HG03378 (cell line): ENCODE results near the gene ABHD12B.
"Not testable (repeated sequence)": the region's sequence is repeated elsewhere in the genome, so short reads cannot be mapped to it uniquely, and the experiment has no call there.

Experiments used
- ATAC-seq: cut with Tn5 transposase; IDR thresholded peaks from one replicate; pipeline ENCODE4 v1.9.1; 2021; ENCODE audit warnings: mild to moderate bottlenecking, moderate library complexity; ENCODE audit not compliant: unreplicated experiment

The ABHD12B gene

DNA sequence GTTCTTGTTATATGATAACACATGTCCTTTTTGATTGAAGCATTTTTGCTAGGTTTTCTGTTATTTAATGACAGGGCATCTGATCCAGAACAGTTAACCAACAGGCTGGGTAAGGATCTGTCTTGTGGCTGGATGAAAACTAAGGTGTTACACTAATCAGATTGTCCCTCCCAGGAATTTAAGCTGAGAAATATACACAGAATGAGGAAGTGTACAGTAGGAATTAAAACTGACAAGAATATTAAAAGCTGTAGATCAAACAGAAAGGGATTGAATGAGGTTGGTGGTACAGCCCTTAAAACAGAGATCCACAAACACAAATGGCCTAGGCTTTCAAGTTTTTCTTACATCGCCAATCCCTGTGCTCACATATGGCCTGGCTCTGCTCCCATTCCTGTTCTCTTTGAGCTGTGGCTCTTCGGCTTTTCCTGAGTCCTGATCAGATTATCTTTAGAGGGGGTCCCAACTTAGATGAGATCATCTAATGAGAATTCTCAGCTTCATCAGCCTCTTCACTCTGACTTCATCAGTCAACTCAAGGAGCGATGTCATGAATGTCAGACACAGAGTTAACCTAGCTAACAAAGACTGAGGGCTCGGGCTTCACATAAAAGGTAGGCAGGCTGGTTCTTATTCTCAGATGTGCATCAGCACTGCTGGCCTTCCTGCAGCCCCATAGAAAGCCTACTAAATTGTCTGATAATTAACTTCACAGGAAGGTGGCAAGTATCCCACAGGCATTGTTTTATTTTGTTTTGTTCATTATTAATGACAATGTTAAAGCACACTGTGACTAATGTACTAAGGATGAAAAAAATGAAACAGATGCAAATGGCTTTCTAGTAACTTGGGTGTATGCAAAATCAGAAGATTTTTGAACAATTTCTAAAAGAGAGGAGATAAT, 61.0 kb downstream of the ABHD12B start:
- ATAC-seq = no peak

DNA sequence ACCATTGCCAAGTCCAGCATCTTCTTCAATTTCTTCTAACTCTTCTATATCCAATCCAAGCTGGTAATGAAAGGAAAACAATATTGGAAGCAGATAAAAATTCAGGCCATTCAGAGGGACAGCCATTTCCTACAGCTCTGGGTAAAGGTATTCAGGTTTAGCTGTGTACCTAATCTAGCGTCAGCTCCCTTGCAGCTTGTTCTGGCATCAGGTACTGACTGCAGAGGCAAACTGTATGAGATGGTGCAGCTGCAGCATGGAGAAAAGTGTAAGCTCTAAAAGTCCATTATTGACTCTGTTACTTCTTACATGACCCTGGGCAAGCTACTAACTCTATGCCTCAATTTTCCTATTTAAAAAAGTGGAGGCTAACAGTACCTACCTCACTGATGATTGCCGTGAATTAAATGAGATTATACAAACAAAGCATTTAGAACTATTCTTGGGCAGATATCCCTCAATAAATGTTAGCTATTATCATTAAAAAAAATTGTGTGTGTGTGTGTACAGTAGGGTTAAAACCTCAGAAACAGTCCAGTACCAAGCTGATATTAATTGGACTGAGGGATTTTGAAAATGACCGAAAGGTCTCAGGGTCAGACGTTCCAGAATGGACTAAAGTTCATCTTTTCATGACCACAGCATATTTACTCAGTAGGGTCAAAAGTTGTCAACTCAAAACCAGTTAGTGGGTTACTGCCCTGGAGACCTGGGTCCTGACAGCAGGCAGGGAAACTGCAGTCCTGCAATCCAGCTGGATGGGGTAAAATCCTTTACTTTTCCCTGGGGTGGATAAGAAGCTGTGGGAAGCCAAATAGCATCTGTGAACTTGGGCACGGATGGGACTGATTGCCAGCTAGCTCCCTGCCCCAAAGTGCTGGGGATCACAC, 63.5 kb downstream of the ABHD12B start:
- ATAC-seq = no peak

DNA sequence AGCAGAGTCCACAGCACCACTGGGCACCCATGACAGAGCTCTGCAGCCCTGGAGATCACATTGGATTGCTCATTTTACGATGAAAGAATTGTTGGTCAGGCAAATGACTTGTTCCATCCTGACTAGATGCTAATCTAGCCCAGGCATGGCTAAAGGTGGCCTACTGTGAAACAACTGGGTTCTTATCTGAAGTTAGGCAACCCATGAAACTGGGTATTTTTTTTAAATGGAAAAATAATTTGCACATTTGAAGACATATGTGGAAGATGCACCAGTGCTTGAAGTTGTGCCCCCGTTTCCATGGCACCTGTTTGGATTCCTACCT, 64.1 kb downstream of the ABHD12B start:
- no peak for ATAC-seq

DNA sequence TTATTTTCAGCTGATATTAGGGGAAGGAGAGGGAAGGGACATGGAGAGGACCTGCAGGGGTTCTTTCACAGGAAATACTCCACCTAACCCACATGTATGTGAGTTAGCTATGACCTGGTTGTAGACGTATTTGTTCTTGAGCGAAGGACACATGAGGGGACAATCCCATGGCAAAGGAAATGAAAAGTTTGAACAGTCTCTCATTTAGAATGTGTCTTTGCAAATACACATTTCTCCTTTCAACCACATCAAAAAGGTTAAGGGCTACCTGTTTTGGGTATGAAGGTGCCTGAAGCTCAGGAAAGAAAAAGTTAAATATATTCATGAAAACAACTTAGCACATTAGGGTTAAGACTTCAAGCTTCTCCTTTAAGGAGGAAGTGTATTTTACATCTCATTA, 65.0 kb downstream of the ABHD12B start:
- no peak for ATAC-seq

DNA sequence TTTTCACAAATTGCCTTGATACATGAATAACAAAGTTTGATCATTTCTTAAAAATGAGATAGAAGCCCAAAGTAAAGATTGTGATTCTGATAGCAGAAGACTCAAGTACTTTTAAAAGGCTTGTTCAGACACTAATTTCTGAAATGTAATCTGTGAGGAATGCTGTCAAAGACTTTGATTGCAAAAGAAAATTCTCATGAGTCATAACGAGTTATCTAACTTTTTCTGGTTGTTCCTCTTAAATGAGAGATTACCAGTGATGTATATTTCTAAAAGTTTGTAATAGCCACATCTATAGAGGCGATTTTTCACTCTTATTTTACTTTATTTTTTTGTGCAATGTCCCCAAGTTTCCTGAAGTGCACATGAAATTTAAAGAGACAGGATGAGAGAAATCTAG, 65.5 kb downstream of the ABHD12B start:
- ATAC-seq = no peak

DNA sequence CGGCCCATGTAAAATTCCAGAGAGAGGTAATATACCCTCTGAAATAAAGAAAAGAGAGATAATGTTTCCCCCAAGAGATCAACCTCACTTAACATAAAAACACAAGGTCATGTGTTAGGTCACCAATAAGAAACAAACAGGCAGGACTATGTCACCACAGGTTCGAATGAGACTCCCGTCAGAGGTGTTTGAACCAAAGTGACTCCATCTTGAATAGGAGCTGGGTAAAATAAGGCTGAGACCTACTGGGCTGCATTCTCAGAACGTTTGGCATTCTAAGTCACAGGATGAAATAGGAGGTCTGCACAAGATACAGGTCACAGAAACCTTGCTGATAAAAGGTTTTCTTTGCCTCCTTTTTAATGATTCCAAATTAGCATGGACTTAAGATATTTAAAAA, 65.9 kb downstream of the ABHD12B start:
- no peak for ATAC-seq

DNA sequence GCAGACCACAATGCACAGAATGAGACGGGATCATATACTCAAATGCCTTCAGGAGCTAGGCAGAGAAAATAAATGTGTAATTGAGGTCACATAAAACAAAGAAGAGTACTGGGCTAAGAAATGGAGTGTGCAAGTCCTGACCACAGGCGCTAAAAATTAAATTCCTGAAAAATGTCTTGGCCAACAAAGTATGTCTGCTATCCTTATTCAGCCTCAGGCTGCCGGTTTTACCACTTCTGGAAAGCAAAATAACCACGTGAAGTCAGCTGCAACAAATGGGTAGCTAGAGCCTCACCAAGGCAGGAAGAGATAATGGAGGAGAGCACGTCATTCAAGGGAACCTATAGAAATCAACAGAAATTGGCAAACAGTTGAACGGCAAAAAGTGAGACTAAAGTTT, 69.3 kb downstream of the ABHD12B start:
- ATAC-seq = no peak

DNA sequence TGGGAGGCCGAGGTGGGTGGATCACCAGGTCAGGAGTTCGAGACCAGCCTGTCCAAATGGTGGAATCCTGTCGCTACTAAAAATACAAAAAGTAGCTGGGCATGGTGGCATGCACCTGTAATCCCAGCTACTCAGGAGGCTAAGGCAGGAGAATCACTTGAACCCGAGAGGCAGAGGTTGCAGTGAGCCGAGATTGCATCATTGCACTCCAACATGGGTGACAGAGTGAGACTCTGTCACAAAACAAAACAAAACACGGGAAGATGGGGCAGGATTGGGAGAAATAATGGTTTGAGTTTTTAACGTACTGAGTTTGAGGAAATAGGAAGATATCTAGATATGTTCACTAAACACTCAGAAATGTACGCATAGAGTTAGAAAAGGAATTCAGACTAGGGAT, 69.8 kb downstream of the ABHD12B start:
- not testable (repeated sequence) for ATAC-seq

DNA sequence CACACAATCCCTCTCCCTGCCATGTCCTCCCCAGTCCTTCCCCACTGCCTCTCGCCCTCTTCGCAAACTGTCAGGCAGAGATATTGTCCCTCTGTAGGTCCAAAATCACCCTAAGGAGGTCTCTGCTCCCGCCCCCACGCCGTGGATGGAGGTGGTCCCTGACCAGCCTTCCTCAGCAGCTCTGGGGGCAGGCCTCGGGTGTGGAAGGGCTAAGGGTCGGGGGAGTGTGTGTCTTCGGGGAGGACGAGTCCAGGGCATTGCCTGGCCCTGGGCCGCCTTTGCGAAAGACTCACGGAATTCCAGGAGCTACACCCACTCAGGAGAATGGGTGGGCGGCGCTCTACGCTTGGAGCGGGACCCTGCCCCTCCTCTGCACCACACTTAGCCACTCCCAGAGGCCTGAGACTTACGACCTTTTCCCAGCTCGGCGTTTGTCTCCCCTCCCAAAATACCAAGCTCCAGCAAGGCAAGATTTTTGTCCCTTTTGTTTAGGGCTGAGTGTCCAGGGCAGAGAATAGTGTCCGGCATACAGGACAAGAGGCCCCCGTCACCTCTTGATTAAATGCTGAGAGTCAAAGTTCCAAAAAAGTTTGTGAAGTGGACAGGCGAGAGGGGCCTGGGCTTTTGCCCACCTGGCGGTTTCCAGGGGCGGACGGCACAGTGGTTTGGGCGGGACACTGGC, 71.5 kb downstream of the ABHD12B start:
- ATAC-seq = no peak

DNA sequence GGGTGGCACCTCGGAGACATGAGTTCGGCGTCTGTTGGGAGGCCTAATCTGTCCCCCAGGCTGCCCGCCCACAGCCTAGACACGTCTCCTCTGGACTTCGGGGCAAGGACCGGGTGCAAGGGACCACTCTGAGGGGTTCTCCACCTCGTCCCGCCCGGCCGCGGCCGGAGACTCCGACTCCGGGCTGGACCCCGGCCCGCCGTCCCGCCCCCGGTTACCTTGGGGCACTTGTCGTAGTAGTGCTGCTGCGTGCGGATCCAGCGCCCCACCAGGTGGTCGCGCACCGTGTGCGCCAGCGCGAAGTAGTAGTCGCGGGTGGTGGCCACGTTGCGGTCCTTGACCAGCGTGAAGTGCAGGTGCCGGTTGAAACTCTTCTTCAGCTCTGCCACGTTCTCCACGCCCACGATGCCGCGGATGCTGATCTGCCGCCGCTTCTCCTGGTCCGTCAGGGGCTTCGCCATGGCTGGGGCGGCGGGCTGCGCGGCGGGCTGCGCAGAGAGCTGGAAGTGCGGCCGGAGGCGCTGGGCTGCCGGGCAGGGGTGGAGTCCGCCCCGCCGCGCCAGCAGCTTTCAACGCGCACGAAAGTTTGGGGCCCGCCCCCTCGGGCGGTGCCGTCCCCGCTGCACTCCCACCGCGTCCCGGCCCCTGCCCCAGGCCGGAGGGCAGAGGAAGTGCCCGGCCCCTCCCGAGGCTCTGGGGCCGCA, 72.2 kb downstream of the ABHD12B start, which contains the start of gene PYGL:
Gene PYGL (minus strand): TSS at position 541 of the 704 bp plus-strand sequence. CDS start 80 bp downstream, at position 461.
- ATAC-seq = no peak

DNA sequence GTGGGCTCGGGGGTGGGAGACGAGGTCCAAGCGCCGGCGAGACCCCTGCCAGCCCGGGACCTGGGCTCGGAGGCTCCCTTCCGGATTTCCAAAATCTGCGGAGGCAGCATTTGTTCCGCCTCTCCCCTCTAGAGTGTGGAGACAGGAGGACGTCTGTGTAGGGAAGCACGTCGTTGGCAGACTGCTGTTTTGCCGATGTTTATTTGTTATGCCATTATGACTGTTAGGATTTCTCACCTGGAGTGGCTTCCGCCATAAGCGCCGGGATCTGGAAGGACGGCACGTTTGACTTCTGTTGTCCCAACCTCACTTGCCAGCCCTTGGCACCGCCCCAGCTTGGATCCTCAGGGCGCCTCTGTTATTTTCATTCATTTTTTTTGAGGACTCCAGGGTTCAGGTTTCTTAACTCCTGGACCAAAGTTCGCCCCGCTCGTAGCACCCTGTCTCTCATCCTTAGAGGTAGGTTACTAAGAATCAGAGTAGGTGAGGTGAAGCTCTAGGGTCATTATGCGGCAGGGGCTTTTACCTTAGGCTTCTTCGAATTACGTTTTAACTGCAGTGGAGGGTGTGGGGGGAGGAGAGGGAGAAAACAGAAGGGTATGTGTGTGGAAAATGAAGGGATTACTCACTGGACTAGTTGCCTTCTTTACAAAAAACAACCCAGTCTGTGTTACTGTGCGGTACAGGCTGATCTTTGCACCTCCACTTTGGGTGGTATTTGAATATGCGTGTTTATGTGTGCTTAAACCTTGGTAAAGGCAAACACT, 73.0 kb downstream of the ABHD12B start:
- ATAC-seq = no peak

DNA sequence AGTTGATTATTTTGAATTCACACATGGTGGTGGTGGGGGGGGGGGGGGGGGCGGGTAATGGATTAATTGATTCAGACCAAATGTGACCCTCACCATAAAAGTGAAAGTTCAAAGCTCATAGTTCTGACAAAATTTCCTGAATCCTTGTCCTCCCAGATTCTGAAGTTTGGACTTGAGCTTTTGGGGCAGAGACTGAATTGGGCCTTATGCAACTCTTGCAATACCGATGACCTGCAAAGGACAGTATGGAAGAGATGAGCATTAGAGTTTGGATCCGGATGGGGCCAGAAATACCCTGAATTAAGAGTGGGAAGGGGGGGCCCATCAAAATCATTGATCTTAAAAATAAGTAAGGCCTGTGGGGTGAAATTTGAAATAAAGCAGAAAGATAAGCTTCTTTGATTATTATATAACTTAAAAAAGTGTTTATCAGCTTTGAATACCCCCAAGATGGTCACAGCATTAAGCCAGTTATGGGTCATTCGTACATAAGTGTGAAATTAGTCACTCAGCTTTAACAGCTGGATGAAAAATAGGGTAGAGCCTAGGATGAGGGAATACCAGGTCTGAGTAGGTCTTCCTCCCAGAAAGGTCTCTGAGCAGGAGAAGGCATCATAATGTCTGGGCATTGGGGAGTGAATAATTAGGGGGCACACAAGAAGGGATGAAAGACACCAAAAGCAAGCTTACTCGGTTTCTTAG, 74.5 kb downstream of the ABHD12B start:
- no peak for ATAC-seq

DNA sequence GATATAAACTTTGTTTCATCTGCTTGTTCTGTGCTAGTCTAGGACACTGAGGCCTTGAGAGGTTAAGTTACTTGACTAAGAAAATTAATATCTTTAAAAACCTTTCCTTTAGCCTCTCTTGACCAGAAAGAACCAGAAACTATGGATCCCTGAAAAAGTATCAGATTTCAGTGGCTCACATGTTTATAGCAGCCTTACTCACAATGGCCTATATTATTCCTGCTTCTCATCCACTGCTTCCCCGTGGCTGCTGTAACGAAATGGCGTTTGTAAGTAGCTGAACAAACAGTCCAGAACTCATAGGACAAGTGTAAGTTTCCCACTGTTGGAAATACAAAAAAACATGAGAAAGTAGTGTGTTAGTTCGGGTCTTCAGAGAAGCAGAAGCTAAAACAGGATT, 75.6 kb downstream of the ABHD12B start:
- no peak for ATAC-seq

DNA sequence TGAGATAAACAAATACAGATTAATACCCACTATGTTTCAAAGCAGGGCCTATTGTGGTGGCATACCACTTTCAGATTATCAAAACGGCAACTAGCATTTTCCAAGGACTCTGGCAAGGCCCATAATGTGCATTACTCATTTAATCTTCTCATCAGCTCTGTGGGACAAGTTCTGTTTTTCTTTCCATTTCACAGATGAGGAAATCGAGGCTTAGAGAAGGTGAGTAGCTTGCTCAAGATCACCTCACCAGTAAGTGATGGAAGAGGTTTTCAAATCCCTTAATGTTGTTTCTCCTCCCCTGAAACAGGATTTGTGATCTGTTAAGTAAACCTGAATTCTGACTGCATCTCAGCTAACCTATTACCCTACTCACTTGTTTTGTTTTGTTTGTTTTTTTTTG, 76.4 kb downstream of the ABHD12B start:
- no peak for ATAC-seq

DNA sequence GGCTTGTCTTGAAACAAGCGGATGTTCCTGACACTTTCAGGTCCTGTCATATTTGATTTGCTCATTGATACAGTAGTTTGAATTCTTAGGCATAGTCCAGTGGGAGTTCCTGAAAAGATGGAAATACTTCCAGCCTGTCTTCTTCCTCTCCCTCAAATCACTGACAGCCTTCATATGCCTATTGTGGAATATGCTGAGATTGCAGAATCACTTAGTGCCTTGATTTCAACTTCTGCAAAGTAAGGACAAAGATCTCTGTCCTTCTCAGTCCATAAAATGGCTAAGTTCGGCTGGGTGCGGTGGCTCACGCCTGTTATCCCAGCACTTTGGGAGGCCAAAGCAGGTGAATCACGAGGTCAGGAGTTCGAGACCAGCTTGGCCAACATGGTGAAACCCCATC, 79.2 kb downstream of the ABHD12B start:
- ATAC-seq = no peak

DNA sequence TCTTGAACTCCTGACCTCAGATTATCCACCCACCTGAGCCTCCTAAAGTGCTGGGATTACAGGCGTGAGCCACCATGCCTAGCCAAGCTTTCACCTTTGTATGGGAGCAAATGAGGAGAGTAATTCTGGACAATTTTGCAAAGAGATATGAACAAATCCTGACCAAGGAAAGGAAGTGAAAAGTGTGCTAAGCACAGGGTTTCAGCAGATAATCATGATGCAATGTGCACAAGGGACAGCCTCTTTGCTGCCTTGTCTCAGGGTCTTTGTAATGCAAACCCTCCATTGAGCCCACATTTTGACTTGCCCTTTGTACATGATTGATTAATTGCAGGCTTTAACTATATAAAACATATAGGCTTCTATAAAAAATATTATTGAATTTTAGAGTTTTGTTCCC, 81.6 kb downstream of the ABHD12B start:
- no peak for ATAC-seq
